MM.1S (cell line): Measurements from ENCODE around the gene PSMB5.

Experiments
- EZH2 ChIP-seq: fragments of 300-600 bp; sonication (generic); optimal IDR thresholded peaks from 2 replicates; pipeline ENCODE3; 2017; ENCODE audit warnings: low read depth, mild to moderate bottlenecking, antibody characterized with exemption, low read length, mixed read lengths
- EZH2phosphoT487 ChIP-seq: fragments of 300-600 bp; sonication (generic); IDR thresholded peaks from 2 replicates; pipeline ENCODE4 v1.6.1; 2018; ENCODE audit warnings: antibody characterized with exemption, low read length
- TF ChIP-seq, protein P1 (sequence below): fragments of 300-600 bp; sonication (generic); IDR thresholded peaks from 2 replicates; pipeline ENCODE4 v1.5.1; 2016; ENCODE audit warnings: antibody characterized with exemption, low read length, mixed read lengths

DNA sequence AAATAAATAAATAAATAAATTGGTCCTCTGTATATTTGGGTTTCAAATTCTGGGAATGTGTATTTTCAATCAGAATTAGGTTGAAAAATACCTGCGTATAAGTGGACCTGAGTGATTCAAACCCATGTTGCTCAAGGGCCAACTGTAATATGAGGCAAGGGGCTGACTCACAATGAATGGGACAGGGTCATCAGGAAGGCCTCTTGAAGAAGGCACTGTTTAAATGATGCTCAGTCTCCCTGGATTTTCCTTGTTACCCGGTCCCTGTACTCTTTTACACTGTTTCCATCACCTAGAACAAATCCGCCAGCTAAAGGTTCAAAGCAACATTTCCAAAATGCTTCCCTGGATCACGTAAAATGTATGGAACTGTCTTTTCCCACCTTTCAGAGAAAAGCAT, 3.8 kb downstream of the PSMB5 start:
- TF ChIP-seq, protein P1, sequence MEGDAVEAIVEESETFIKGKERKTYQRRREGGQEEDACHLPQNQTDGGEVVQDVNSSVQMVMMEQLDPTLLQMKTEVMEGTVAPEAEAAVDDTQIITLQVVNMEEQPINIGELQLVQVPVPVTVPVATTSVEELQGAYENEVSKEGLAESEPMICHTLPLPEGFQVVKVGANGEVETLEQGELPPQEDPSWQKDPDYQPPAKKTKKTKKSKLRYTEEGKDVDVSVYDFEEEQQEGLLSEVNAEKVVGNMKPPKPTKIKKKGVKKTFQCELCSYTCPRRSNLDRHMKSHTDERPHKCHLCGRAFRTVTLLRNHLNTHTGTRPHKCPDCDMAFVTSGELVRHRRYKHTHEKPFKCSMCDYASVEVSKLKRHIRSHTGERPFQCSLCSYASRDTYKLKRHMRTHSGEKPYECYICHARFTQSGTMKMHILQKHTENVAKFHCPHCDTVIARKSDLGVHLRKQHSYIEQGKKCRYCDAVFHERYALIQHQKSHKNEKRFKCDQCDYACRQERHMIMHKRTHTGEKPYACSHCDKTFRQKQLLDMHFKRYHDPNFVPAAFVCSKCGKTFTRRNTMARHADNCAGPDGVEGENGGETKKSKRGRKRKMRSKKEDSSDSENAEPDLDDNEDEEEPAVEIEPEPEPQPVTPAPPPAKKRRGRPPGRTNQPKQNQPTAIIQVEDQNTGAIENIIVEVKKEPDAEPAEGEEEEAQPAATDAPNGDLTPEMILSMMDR, result no peak
- TF ChIP-seq EZH2, result no peak
- no peak for TF ChIP-seq EZH2phosphoT487
